NCI-H1694 (cell line): ENCODE measurements around the gene AQP10.
"Not testable (repeated sequence)": the region's sequence is repeated elsewhere in the genome, so short reads cannot be mapped to it uniquely, and the experiment has no call there.

ENCODE experiments used
- DNase-seq: peaks from one replicate; lab custom pipeline; 2025; lab: John Stamatoyannopoulos, UW

AQP10 gene

GRCh38 chr1:154344977-154345837, 24.3 kb downstream of the AQP10 start:
- peak; percentile 52 for DNase-seq

- no peak for DNase-seq
These were observed 25.5 kb downstream of the AQP10 start for GRCh38 chr1:154346276-154346917.

- no peak for DNase-seq
These were observed 27.1 kb downstream of the AQP10 start for GRCh38 chr1:154347961-154348360.

- DNase-seq = no peak
These were observed 27.7 kb downstream of the AQP10 start for GRCh38 chr1:154348429-154349076.

GRCh38 chr1:154349121-154349520, 28.2 kb downstream of the AQP10 start:
- no peak for DNase-seq

- DNase-seq = no peak
These were observed 29.5 kb downstream of the AQP10 start for GRCh38 chr1:154350383-154350782.

GRCh38 chr1:154351363-154352068, 30.6 kb downstream of the AQP10 start:
- peak; percentile 39 for DNase-seq

- DNase-seq = no peak
These were observed 31.3 kb downstream of the AQP10 start for GRCh38 chr1:154352245-154352580.

GRCh38 chr1:154352581-154353459, 31.9 kb downstream of the AQP10 start:
- peak; percentile 76 for DNase-seq

GRCh38 chr1:154353460-154353904, 32.6 kb downstream of the AQP10 start:
- DNase-seq = no peak

GRCh38 chr1:154353966-154354365, 33.1 kb downstream of the AQP10 start:
- no peak for DNase-seq

- no peak for DNase-seq
These were observed 37.6 kb downstream of the AQP10 start for GRCh38 chr1:154358519-154358918.

- DNase-seq = no peak
These were observed 39.4 kb downstream of the AQP10 start for GRCh38 chr1:154360288-154360687.

- DNase-seq = not testable (repeated sequence)
These were observed 40.0 kb downstream of the AQP10 start for GRCh38 chr1:154360881-154361280.

- no peak for DNase-seq
These were observed 40.5 kb downstream of the AQP10 start for GRCh38 chr1:154361357-154361756.

- no peak for DNase-seq
These were observed 50.5 kb downstream of the AQP10 start for GRCh38 chr1:154371436-154371835.

GRCh38 chr1:154373777-154374357, 53.0 kb downstream of the AQP10 start:
- not testable (repeated sequence) for DNase-seq
